ENCODE results near the gene EXOC4. TPM values are rescaled to one million over a fixed set of nuclear protein-coding genes. Genes with fewer than 3 reads are reported as not detected.

EXOC4 gene
- total RNA-seq, 2 donors from 2014 or later = 106 to 115 TPM

DNA sequence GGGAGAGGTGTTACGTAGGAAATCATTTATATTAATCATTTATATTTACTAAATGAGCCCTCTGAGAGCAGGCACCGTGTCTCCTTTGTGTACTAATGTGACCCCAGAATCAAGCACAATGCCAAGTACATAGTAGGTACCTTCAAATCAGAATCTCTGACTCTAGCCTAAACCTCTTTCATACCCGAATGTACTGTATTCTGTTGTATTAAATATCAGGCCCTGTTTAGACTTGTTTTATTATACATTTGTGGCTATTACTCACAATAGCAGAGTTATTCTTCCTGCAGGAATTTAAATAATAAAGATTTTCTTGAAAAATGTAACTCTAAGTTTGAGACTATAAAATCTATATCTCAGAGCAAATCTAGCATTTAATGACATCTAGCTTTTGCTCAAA is 297.3 kb downstream of the EXOC4 start:
- Histone ChIP-seq H3K9ac (ENCODE audit: extremely low read depth, low read length, poor library complexity, severe bottlenecking) (no peak overlapping the region), H3K4me1 (ENCODE audit: control insufficient read depth, insufficient read depth, low read length) (no peaks in the 10 kb centered on the region), H3K27ac (ENCODE audit: low read depth, low read length) (no peak overlapping the region), H3K4me3 (ENCODE audit: low read length) (no peak overlapping the region), H3K9me3 (ENCODE audit: control insufficient read depth, low read length) (no peaks in the 10 kb centered on the region), H3K36me3 (ENCODE audit: control insufficient read depth, insufficient read depth, low read length) (no peaks in the 10 kb centered on the region), H3K27me3 (ENCODE audit: control insufficient read depth, insufficient read depth, low read length, poor library complexity, severe bottlenecking) (no peaks in the 10 kb centered on the region)
- DNase-seq = no peak
- TF ChIP-seq CTCF (conservative IDR thresholded peaks at IDR 0.05) = no peak
- WGBS, 2 experiments (ENCODE audit: insufficient coverage in 1 of 2, insufficient read length in 1 of 2) = 89 to 100% methylated on average over 1 of the region's 3 CpGs
- no peaks in the 10 kb centered on the region for H3K27me3 Mint-ChIP-seq (ENCODE audit: insufficient read depth)
- H3K36me3 Mint-ChIP-seq (ENCODE audit: low read depth) = no peaks in the 10 kb centered on the region
- no peak overlapping the region for H3K4me3 Mint-ChIP-seq
- H3K4me1 Mint-ChIP-seq = no peaks in the 10 kb centered on the region
- no peaks in the 10 kb centered on the region for H3K9me3 Mint-ChIP-seq
- H3K27ac Mint-ChIP-seq = no peak overlapping the region

DNA sequence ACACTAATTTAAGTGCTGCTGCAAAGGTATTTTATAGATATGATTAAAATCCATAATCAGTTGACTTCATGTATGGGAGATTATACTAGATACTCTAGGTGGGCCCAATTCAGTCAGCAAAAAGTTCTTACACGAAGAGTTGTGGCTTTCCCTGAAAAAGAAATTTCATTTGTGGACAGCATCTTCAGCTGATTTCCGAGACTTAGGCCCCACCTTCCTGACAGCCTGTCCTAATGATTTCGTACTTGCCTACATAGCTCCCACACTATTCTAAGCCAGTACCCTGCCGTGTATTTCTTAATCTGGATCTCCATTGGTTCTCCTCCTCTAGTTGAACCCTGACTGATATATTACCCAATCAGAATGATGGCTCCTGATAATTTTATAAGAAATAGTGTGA is 297.9 kb downstream of the EXOC4 start:
- Mint-ChIP-seq H3K4me1 (no peaks in the 10 kb centered on the region), H3K9me3 (no peaks in the 10 kb centered on the region), H3K36me3 (ENCODE audit: low read depth) (no peaks in the 10 kb centered on the region), H3K4me3 (no peak overlapping the region), H3K27me3 (ENCODE audit: insufficient read depth) (no peaks in the 10 kb centered on the region), H3K27ac (no peak overlapping the region)
- Histone ChIP-seq H3K9me3 (ENCODE audit: control insufficient read depth, low read length) (no peaks in the 10 kb centered on the region), H3K27me3 (ENCODE audit: control insufficient read depth, insufficient read depth, low read length, poor library complexity, severe bottlenecking) (no peaks in the 10 kb centered on the region), H3K27ac (ENCODE audit: low read depth, low read length) (no peak overlapping the region), H3K9ac (ENCODE audit: extremely low read depth, low read length, poor library complexity, severe bottlenecking) (no peak overlapping the region), H3K36me3 (ENCODE audit: control insufficient read depth, insufficient read depth, low read length) (no peaks in the 10 kb centered on the region), H3K4me3 (ENCODE audit: low read length) (no peak overlapping the region), H3K4me1 (ENCODE audit: control insufficient read depth, insufficient read depth, low read length) (no peaks in the 10 kb centered on the region)
- no peak for DNase-seq
- no peak for TF ChIP-seq CTCF (conservative IDR thresholded peaks at IDR 0.05)
- 95 to 100% methylated on average over 3 to 4 of the region's 4 CpGs for WGBS, 2 experiments (ENCODE audit: insufficient coverage in 1 of 2, insufficient read length in 1 of 2)

DNA sequence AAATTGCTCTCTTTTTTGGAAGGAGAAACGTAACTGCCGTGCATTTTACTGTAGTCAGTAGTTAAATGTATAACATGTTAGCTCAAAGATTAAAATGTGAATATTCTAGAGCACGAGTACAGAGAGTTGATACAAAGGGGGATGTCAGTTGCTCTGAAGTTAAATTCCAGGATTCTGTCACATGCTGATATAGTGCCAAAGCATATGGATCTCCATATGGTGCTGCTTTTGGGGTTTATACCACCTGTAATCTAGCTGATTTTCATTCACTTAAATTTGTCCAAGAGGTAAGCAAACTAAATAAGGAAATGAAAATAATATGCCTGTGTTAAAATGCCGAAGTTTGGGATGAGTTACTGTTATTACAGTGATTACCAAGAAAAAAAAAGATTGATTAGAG is 298.6 kb downstream of the EXOC4 start:
- no peak for DNase-seq
- 88 to 98% methylated on average over 4 of the region's 4 CpGs for WGBS, 2 experiments (ENCODE audit: insufficient coverage in 1 of 2, insufficient read length in 1 of 2)
- no peak for TF ChIP-seq CTCF (conservative IDR thresholded peaks at IDR 0.05)
- Histone ChIP-seq H3K9ac (ENCODE audit: extremely low read depth, low read length, poor library complexity, severe bottlenecking) (no peak overlapping the region), H3K27ac (ENCODE audit: low read depth, low read length) (no peak overlapping the region), H3K36me3 (ENCODE audit: control insufficient read depth, insufficient read depth, low read length) (no peaks in the 10 kb centered on the region), H3K27me3 (ENCODE audit: control insufficient read depth, insufficient read depth, low read length, poor library complexity, severe bottlenecking) (no peaks in the 10 kb centered on the region), H3K4me3 (ENCODE audit: low read length) (no peak overlapping the region), H3K9me3 (ENCODE audit: control insufficient read depth, low read length) (no peaks in the 10 kb centered on the region), H3K4me1 (ENCODE audit: control insufficient read depth, insufficient read depth, low read length) (no peaks in the 10 kb centered on the region)
- Mint-ChIP-seq H3K27ac (no peak overlapping the region), H3K27me3 (ENCODE audit: insufficient read depth) (no peaks in the 10 kb centered on the region), H3K4me3 (no peak overlapping the region), H3K9me3 (no peaks in the 10 kb centered on the region), H3K4me1 (no peaks in the 10 kb centered on the region), H3K36me3 (ENCODE audit: low read depth) (no peaks in the 10 kb centered on the region)
